HG03025 (cell line): ENCODE measurements around the gene EYS.

ENCODE experiments used
- ATAC-seq: cut with Tn5 transposase; IDR thresholded peaks from one replicate; pipeline ENCODE4 v1.9.1; 2021; ENCODE audit warnings: mild to moderate bottlenecking, moderate library complexity; ENCODE audit not compliant: unreplicated experiment, low FRiP score

Gene EYS

DNA sequence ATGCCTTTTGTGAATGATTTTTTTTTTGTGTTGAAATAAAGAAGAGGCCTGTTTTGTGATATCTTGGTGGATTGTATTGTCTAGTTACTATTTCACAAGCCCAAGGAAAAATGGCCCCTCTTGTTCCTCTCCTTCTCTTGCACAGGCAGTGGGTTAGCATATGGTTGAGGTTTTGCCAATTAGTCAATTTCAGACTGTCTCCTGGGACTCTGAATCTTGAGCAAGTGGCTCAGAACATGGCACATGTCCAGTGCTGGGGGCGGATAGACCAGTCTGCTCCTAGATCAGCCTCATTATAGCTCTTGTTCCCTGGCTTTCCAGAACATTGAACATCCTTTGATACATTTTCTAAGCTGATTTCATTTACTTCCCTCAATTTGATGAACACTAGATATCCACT is 1482.2 kb downstream of the EYS start:
- ATAC-seq: no peak

DNA sequence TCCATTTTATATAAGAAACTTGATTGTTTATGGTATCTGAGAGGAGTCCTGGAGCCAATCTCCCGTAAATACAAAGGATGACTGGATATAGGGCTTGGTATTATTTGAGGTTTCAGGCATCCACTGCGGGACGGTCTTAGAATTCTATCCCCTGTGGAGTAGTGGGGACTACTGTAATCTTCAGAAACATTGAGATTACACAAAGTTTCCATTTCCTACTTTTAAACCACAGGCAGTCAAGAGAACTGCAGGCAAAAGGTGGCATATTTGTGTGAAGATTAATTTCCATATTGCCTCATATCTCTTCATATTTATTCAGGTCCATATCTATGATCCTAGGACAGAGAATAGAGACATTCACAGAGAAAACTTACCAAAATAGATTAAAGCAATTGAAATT is 1485.2 kb downstream of the EYS start:
- no peak for ATAC-seq

DNA sequence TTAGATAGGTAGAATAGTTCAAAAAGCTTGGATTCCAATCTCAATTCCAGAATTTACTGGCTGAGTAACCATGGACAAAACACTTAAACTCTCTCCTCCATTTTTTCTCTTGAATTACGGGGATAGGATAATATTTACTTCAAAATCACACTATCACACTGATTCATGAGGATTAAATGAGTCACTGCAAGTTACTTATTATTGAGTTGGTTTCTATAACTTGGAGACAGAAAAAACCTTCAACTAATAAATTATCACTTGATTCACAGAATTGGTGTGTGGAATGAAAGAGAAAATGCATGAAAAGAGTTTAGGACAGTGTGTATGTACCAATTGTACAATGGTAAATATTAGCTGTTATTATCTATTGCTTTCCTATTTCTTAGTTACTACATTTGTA is 1486.2 kb downstream of the EYS start:
- no peak for ATAC-seq

DNA sequence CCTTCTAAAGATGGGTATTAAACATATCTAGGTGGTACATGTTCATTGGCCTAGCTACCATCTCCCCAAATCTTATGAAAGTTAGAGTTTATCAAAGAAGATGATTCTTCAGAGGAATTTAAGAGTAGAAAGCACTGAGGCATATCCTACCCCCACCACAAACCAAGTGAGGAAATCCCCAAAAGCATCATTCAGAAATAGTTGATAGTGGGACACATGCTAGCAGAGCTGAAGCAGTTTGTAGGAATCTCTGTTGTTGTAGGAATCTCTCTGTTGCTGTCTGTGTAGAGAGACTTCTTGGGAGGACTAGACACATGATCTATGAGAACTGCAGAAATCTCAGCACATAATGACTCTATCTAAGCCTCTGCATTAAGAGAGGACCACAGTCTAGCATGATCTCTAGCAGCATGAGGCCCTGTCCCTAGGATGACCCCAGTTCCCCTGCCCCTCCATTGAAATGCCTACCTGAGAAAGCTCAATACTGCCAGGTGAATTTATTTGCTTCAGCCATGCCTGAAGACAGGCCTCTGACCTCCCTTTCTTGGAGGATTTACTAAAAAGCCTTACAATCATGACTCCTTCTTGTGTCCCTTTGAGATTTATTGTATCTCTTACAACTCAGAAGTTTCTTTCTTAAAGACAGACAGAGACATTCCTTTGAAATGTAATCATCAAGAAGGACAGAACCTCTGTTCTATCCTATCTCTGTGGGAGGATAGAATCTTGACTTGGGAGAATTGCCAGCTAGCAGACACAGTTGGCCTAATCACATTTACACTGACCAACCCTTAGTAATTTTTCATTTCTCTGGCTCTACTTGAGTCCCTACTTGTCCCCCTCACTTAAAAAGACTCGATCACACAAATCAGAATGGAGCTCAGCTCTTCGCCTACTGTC is 1489.1 kb downstream of the EYS start:
- no peak for ATAC-seq

DNA sequence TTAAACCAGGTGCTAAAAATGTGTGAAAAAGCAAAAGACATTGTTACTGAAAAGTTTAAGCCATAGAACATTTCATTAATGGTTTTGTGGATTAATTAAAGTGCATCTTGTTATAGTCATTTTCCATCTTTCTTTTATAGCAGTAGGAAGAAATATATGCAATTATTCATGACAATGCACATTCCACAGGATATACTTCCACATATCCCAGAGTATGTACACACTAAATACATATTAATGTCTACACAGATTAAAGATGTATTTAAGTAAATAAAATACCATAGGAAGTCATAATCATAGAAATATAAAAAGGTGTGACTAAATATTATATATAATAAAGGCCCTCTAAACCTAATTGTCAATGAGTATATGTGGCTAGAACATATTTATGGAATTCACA is 1492.7 kb downstream of the EYS start:
- no peak for ATAC-seq

DNA sequence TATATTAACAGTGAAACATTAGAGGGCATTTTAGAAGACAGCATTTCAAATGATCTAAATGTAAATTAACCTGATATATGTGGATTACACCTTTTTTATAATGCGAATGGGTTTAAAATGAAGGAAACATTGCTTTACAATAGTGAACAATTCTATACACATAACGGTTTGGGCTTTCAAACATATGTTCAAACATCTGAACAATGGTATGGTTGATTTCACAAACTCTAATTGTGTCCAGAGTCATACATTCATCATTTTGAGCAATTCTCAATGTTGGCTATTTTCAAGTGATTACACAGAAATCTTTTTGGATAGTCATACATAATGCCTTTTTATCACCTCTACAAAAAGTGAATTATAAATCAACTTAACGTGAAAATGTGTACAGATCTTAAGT is 1493.3 kb downstream of the EYS start:
- no peak for ATAC-seq

DNA sequence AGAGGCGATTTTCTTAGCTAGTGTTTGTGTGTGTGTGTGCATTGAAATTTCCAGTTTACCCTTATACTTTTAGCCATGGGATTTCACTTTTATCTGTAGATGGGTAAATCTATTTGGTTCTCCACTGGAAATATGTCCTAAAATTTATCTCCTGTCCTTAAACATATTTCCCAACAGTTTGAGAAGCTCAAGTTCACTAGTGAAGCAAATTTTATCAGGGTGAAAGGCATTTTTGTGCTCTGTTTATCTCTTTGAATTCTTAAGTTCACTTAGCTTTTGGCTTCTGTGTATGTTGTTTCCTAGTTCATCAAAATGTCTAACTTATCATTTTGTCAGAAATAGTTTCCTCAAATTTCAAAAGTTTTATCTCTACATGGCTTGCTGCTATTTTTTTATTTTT is 1509.8 kb downstream of the EYS start:
- ATAC-seq: no peak

DNA sequence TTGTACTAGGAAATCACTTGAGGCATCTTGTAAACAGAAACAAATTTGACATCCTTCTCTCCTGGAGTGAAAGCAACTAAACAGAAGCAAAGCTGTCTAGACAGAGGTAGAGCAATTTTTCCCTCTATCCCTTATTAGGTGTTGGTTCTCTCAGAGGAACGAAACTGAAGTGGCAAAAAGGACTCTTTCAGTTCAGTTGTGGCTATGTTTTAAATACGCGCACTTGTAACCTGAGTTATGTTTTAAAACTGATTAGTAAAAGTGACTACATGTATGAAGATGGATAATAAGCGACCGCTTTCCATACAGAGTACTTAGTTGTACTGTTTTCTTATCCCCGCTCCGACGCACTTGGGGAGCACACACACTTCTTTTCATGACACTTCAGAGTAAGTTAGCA is 1520.4 kb downstream of the EYS start:
- ATAC-seq: no peak

DNA sequence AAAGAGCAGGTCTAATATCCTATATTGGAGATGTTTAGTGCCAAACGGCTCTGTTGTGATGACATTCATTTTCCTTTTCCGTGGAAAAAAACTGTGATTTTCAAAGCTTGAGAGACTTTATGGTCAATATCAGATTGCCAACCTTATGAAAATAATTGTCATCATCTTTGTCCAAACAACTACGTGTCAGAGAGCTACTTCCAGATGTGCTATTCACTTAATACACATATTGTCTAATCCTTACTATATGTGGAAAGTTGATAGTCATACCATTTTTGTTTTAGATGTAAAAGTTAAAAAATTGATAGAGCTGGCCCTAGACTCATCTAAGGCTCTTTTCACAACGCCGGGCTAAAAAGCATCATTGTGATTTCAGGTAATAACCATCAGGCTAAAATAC is 1521.4 kb downstream of the EYS start:
- no peak for ATAC-seq

DNA sequence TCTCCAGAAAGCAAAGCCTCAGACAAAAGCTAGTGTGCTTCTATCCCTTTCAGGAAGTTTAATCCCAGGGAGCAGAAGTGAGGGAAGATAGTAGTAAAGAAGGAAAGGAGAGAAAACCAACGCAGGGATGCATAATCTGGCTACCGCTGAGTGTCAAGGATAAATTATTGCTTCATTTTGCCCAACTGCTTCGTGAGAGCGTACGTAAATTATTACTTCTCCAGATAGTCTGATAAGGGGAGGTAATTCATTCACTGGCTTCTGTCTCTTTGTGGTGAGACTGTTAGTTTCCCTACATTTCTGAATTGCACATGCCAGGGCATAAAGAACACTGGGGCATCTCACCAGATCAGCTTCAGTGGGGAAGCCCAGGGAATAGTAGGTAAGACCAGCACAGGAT is 1531.7 kb downstream of the EYS start:
- no peak for ATAC-seq

DNA sequence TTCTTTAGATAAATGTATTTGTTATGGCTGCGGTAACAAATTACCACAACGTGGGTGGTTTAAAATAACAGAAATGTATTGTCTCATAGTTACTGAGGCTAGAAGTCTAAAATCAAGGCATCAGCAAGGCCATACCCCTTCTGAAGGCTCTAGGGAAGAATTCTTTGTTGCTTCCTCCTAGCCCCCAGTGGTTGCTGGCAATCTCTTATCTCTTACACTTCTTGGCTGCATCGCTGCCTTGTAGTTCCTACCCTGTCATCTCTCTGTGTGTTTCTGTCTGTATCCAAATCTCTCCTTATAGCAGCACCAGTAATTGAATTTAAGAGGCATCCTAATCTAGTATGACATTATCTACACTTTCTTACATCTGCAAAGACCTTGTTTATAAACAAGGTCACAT is 1536.7 kb downstream of the EYS start:
- ATAC-seq: no peak

DNA sequence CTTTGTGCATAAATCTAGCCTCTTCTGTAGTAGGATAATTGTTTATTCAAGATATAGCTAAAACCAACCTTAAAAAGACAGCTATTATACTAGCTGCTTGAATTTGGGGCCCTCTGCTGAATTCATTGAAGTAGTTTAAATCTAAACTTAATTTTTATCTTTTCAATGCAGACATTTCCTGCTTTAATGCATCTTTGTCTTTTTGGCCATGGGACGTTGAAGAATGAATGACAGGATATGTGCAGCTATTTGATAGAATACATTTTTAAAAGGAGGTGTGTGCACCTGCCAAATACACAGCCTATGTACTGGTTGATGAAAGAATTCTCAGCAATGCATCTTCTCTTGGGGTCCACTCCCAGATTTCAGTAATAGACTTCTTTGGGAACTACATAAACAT is 1546.5 kb downstream of the EYS start:
- ATAC-seq: no peak

DNA sequence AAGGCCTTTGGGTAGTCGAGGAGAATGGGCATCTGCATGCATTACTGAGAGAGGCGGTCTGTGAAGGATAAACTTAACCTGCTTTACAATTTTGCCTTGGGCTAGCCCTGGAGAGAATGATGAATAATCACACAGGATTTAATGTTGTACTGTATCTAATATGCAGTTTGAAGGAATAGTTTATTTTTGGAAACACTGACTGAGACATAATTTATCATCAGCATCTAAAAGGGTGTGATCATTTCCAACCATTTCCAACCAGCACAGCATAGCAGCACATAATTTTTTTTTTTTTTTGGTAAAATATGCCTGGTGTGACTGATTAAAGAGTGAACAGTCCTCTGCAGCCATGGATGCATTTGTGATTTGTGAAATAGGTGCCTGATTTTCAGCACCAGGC is 1552.0 kb downstream of the EYS start:
- ATAC-seq: no peak

DNA sequence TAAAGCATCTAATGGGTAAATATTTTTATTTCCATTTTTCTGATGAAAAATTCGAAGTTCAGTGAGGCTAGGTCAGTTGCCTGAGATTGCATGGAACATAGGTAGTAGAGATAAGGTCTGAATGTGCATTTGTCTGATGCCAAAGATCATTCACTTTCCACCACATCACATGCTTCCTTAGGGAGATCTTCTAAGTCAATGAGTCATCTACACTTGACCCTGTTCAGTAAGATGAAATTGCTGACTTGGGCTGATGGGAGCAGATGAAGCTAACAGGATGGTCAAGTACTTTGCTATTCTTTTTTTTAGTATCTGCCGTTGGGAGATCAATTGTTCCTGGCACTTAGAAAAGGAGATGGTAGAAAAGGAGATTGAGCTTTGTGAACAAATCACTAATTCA is 1560.2 kb downstream of the EYS start:
- no peak for ATAC-seq

DNA sequence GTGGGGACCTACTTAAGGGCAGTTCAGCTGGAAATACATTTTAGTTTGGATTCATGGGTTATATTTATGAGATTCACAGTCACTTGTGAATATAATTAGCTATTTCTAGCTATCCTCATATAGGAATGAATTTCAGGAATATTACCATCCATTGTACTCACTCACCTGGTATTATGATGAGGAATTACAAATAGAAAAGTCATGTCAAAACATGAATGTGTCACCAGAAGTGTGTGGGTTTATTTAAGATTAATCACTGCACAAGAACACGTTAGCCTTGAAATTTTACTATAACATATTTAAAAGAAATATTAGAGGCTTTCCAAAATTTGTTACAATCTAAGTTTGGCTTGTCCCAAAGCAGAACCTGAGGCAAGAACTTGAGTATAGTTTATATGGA is 1560.9 kb downstream of the EYS start:
- no peak for ATAC-seq

DNA sequence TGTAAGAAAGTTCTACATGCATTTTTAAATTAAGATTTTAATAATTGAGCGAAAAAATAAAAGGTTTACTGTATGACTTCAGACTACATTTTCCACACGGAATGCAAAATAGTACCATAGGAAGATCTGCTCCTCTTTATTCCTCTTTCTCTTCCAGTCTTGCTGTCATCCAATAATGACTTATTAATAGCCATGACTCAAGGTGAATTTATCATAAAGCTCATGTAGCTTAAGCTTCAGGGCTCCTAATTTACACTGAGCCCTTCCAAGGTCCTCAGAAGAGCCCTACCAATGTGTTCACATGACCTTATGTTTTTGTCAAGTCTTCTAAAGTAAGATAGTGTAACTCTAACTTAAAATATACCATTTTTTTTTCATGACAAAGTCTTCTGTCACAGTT is 1561.4 kb downstream of the EYS start:
- ATAC-seq: no peak

DNA sequence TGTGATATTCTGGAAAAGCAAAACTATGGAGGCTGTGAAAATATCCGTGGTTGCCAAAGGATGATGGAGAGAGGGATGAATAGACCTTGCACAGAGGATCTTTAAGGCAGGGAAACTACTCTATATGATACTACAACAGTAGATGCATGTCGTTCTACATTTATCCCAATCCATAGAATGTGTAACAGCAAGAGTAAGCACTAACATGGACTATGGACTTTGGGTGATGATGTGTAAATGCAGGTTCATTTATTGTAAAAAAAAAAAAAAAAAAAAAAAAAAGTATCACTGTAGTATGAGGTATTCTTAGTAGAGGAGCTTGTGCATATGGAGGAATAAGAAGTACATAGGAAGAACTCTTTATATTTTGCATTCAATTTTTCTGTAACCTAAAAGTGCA is 1563.9 kb downstream of the EYS start:
- ATAC-seq: no peak

DNA sequence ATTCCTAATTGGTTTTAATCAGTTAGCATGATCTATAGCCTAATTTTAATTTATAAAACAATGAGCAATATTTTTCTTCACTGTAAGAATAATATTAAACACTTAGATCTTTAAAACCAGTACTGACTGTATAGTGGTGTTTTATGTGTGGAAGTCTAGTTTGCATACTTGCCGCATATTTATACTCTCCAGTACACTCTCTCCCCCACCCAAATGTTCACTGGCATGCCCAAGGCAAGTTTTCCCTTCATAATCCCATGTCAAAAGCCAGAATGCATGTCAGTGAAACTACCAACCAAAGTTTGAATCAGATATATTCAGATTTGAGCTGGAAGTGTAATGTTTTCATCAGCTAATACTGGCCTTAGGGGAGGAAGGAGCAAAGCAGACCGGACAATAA is 1565.3 kb downstream of the EYS start:
- ATAC-seq: no peak

DNA sequence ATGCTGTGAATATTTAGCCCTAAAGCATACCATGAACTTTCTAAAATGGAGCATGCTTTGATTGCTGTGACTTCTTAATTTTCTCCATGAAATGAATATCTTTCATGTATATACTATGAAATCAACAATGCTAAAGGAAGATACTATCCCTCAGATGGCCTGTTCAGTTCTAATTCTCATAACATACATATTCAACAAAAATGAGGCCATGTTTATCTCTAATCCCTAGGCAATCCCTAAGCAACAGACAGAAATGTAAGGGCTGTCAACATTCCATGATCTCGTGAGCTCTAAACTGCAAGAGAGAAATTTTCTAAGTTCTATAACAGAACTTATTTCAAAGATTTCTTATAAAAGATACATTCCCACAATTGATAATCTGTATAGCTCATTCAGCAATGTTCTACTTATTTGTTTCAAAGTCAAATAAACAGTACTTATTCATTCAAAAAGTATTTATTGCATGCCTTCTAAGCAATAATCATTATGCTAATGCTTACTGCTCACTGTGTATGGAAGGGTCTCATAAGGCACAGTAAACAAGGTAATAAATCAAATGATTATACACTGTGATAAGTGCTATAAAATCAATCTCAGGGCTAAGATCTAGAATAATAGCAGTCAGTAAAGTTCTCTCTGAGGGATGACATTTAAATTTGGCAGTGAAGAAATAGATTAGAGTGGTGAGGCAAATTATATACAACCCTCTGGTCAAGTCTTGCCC is 1578.6 kb downstream of the EYS start:
- ATAC-seq: no peak

DNA sequence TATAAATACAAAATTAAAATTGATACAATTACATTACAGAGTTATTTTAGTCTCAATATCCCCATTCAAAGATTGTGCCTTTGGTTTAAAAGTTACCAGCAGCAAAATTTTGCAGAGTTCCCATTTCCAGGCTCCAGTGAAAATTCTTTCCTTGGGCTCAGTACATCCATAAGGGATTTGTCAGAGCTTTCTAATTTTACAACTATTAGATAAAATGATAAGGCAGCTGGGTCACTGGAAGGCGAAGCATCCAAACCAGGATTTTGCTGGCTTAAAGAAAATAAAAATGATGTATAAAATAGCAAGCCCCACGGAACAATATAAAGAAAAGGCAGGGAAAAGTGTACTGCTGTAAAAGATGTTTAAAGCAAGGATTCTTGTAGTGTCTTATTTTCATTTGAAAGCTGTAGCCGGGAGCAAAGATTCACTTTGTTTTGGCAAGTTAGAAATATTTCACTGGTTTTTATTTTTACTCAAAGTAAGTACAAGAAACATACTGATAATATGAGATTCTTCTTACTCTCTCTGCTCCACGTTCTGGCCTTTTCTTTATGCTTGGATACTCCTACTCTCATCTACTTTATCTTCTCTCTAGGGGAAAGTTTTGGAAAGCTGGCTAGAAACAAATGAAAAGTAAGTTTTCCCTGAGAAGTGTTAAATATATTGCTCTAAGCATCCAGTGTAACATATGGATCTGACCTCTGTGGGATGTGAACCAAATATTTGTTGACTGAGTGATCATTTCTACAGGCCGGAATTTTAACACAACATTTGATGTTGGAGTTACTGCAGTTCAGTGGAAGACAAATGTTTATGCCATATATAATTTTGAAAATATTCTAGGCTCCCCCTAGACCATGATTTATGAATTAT is 1583.0 kb downstream of the EYS start:
- no peak for ATAC-seq

DNA sequence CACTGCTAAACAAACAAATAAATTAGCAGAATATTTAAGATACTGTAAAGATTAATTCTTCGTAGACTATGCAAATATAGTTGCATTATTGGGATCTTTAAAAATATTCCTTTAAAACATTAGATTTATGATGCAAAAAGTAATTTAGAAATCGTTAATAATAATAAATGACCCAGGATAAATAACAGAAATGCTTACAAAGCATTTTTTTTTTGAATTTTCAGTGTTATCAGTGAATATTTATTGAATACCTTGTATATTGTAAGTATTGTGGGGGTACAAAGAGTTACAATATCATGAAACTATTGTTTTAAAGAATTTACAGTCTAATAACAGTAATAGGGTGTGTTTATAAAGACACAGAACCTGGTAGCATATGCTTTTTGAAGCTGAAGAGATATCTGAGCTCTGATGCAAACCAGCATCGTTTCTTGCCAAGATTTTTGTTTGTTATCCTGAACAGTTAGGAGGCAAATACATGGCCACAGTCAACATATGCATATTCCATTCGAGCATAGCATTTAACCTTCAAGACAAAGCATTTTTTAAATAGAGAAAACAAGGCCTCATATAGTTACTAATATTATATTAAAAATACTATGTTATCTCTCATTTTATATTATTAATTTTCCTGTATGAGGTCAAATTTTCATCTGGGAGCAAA is 1584.2 kb downstream of the EYS start:
- no peak for ATAC-seq
